ENCODE measurements around the gene PRDM16.

Gene PRDM16

GRCh38 chr1:3022976-3023375, 46.0 kb upstream of the PRDM16 start:
- Histone ChIP-seq H3K4me2 (ENCODE audit: low read length) (no peak overlapping the region), H3K9me3 (ENCODE audit: low read length) (no peaks in the 10 kb centered on the region), H3K9me2 (ENCODE audit: low read depth, low read length) (no peaks in the 10 kb centered on the region), H3F3A (ENCODE audit: insufficient read depth, low read length) (no peaks in the 10 kb centered on the region), H2AFZ (ENCODE audit: low read length) (no peak overlapping the region), H3K27ac (ENCODE audit: low read depth, low read length, poor library complexity, severe bottlenecking) (no peak overlapping the region), H3K4me1 (ENCODE audit: insufficient read depth, low read length, severe bottlenecking) (no peaks in the 10 kb centered on the region), H3K4me3 (ENCODE audit: low read depth, low read length, poor library complexity, severe bottlenecking) (no peak overlapping the region), H3K27me3 (ENCODE audit: insufficient read depth, low read length) (no peaks in the 10 kb centered on the region), H3K79me2 (ENCODE audit: insufficient read depth, low read length) (no peaks in the 10 kb centered on the region), H3K9ac (ENCODE audit: low read length) (no peak overlapping the region), H3K36me3 (ENCODE audit: insufficient read depth, low read length) (no peaks in the 10 kb centered on the region), H4K20me1 (ENCODE audit: insufficient read depth, low read length) (no peaks in the 10 kb centered on the region)
- TF ChIP-seq CTCF (IDR thresholded peaks at IDR 0.05; ENCODE audit: low read length) (no peak), EZH2 (IDR thresholded peaks at IDR 0.05; ENCODE audit: borderline replicate concordance, low read length) (no peak)

- Histone ChIP-seq H3K4me3 (ENCODE audit: low read depth, low read length, poor library complexity, severe bottlenecking) (no peak overlapping the region), H3K9ac (ENCODE audit: low read length) (no peak overlapping the region), H3K9me3 (ENCODE audit: low read length) (no peaks in the 10 kb centered on the region), H3K27me3 (ENCODE audit: insufficient read depth, low read length) (no peaks in the 10 kb centered on the region), H3K4me2 (ENCODE audit: low read length) (no peak overlapping the region), H3K4me1 (ENCODE audit: insufficient read depth, low read length, severe bottlenecking) (no peaks in the 10 kb centered on the region), H3K27ac (ENCODE audit: low read depth, low read length, poor library complexity, severe bottlenecking) (no peak overlapping the region), H3K36me3 (ENCODE audit: insufficient read depth, low read length) (no peaks in the 10 kb centered on the region), H2AFZ (ENCODE audit: low read length) (no peak overlapping the region), H4K20me1 (ENCODE audit: insufficient read depth, low read length) (no peaks in the 10 kb centered on the region), H3K79me2 (ENCODE audit: insufficient read depth, low read length) (no peaks in the 10 kb centered on the region), H3F3A (ENCODE audit: insufficient read depth, low read length) (no peaks in the 10 kb centered on the region), H3K9me2 (ENCODE audit: low read depth, low read length) (no peaks in the 10 kb centered on the region)
- TF ChIP-seq EZH2 (IDR thresholded peaks at IDR 0.05; ENCODE audit: borderline replicate concordance, low read length) (no peak), CTCF (IDR thresholded peaks at IDR 0.05; ENCODE audit: low read length) (no peak)
Observed at GRCh38 chr1:3024019-3024418, 45.0 kb upstream of the PRDM16 start.

GRCh38 chr1:3024588-3024987, 44.4 kb upstream of the PRDM16 start:
- Histone ChIP-seq H3F3A (ENCODE audit: insufficient read depth, low read length) (no peaks in the 10 kb centered on the region), H4K20me1 (ENCODE audit: insufficient read depth, low read length) (no peaks in the 10 kb centered on the region), H3K27ac (ENCODE audit: low read depth, low read length, poor library complexity, severe bottlenecking) (no peak overlapping the region), H2AFZ (ENCODE audit: low read length) (no peak overlapping the region), H3K79me2 (ENCODE audit: insufficient read depth, low read length) (no peaks in the 10 kb centered on the region), H3K9me3 (ENCODE audit: low read length) (no peaks in the 10 kb centered on the region), H3K27me3 (ENCODE audit: insufficient read depth, low read length) (no peaks in the 10 kb centered on the region), H3K4me3 (ENCODE audit: low read depth, low read length, poor library complexity, severe bottlenecking) (no peak overlapping the region), H3K9me2 (ENCODE audit: low read depth, low read length) (no peaks in the 10 kb centered on the region), H3K36me3 (ENCODE audit: insufficient read depth, low read length) (no peaks in the 10 kb centered on the region), H3K4me1 (ENCODE audit: insufficient read depth, low read length, severe bottlenecking) (no peaks in the 10 kb centered on the region), H3K4me2 (ENCODE audit: low read length) (no peak overlapping the region), H3K9ac (ENCODE audit: low read length) (no peak overlapping the region)
- TF ChIP-seq CTCF (IDR thresholded peaks at IDR 0.05; ENCODE audit: low read length) (no peak), EZH2 (IDR thresholded peaks at IDR 0.05; ENCODE audit: borderline replicate concordance, low read length) (no peak)

Data from OCI-LY1 (cell line).